SU-DHL-6 (cell line): ENCODE results near the gene CLEC14A.

Experiments used
- CTCF ChIP-seq: fragments of 200-600 bp; sonication (generic); IDR thresholded peaks from one replicate; pipeline ENCODE4 v1.5.1; 2017; ENCODE audit warnings: antibody characterized with exemption, mild to moderate bottlenecking, low read length, moderate library complexity; ENCODE audit not compliant: insufficient read depth, poor library complexity, severe bottlenecking
- EZH2phosphoT487 ChIP-seq: fragments of 200-600 bp; sonication (generic), shearing (Covaris generic); conservative IDR thresholded peaks from 2 replicates; pipeline ENCODE4 v1.6.1; 2018; ENCODE audit warnings: mild to moderate bottlenecking, antibody characterized with exemption, low read length, moderate library complexity, mixed read lengths

- TF ChIP-seq CTCF: no peak
- no peak for TF ChIP-seq EZH2phosphoT487
These were observed 47.9 kb downstream of the CLEC14A start, which contains the start of gene SSTR1 for GRCh38 chr14:38207736-38208617.
